HG02973 (cell line): Measurements from ENCODE around the gene SLIT1.

ENCODE experiments used
- ATAC-seq: cut with Tn5 transposase; IDR thresholded peaks from one replicate; pipeline ENCODE4 v1.9.1; 2021; ENCODE audit warnings: moderate library complexity; ENCODE audit not compliant: unreplicated experiment

The SLIT1 gene

DNA sequence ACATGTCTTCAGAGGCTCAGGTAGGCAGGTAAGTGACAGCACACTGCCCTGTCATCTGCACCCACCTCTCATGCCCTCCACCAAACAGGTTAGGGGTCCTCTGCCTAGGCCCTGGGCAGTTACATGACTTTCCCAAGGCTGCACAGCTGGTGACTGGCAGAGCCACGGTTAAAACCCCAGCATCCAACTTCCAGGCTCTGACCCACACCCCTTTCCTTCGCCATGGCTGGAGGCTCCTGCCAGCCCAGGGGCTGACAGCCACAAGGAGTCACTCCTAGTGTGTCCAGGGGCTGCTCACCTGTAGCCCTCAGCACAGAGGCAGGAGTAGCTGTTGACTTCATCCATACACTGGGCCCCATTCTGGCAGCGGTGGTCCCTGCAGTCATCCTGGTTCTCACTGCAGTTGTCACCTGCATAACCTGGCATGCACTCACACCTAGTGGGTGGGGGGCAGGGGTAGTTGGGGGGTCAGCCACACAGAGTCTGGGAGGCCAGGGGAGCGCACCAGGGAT lies 175.0 kb downstream of the SLIT1 start:
- ATAC-seq = no peak

- ATAC-seq = no peak
These were observed 178.3 kb downstream of the SLIT1 start for GRCh38 chr10:97007417-97007816.

DNA sequence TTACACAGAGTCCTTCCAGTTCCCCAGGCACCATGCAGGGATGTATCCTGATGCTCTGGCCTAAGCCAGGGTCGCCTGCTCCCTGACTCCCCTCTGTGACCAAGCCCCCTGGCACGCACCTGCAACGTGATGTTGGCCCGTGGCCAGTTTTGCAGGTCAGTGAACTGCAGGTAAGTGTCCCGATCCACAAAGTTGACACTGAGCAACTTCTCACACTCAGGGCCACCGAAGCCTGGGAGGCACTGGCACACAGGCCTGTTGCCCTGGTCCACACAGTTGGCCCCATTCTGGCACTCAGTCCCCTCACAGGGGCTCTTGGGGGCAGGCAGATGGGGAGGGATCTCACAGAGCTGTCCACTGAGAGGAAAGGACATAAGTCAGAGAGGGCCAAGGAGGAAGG lies 179.4 kb downstream of the SLIT1 start:
- ATAC-seq = no peak

- ATAC-seq = no peak
These were observed 180.4 kb downstream of the SLIT1 start for GRCh38 chr10:97005349-97005748.

DNA sequence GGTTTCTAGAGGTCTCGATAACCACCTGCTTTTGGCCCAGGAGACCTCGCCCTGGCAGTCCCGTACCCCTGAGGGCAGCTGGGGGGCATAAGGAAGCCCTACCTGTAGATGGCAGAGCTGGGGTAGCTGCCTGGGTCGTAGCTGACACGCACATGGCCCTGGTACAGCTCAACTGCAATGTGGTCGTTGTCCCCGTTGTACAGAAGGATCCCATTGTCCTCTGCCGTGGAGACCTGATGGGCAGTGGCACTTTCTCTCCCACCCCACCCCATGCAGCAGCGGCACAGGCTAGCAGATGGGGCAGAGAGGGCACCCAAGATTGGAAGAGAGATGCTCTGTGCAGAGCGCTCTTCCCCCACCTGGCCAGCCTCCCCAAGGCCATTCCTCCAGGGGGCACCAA lies 181.2 kb downstream of the SLIT1 start:
- ATAC-seq = no peak

DNA sequence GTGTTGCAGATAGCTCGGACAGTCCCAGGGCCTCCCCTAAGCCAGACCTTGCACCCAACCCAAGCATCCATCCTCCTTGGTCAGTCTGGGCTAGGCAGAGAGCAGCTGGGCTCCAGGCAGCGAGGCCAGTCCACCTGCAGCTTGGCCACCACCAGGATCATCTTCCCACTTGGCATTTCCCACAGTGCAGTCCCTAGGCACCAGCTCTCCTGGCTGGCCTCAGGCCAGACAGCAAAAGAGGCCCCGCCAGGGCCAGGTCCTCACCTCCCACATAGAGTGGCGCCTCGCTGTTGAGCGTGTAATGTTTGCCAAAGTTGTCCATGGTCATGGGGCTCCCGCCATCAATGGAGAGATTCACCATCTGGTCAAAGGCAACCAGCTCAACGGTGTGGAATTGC lies 182.0 kb downstream of the SLIT1 start:
- ATAC-seq = no peak

- ATAC-seq = no peak
These were observed 182.5 kb downstream of the SLIT1 start for GRCh38 chr10:97003151-97003803.

DNA sequence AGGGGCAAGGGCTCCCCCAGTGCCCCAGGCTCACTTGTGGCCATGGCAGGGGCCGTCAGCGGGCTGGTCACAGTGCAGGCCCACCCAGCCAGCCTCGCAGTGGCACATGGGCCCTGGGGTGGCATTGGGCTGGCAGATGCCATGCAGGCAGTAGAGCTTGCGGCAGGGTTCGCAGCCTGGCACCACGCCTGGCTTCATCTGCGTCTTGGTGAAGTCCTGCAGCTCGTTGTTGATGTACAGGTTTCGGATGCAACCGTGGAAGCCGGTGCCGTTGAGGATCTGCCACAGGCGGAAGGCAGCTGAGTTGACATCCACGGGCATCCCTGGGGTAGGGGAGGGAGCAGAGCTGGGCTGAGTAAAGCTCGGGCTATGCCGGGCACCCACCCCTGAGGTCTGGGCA lies 183.1 kb downstream of the SLIT1 start:
- ATAC-seq = no peak

- no peak for ATAC-seq
These were observed 184.4 kb downstream of the SLIT1 start for GRCh38 chr10:97001183-97001991.

DNA sequence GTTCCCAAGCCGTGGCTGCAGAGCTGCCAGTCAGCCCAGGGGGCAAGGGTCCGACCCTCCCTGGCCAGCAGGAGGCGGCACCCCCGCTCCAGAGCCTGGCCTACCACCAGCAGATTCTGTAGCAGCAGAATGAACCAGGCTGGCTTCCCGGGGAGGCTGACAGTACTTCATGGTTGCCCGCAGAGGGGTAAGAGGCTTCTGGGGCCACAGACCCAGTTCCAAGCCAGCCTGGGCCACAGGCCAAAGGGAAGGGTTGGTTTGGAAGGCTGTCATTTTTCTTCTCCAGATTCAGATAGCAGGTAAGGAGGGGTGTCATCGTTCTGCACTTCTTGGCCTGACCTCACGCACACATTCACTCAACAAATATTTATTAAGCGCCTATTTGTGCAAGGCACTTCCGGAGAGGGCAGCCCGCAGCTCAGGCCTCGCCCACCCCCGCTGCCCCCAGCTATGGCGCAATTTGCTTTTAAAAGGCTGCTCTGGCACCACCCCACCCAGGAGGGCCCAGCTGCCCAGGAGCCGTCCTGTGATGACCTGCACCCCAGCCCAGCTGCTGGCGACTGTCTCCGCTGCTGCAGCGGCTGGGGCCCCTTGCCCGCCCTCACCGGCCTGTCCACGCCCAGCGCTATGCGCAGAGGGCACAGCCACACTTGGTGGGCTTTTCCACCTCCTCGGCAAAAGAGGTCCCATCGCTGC lies 185.1 kb downstream of the SLIT1 start:
- ATAC-seq = no peak

- ATAC-seq = no peak
These were observed 185.8 kb downstream of the SLIT1 start for GRCh38 chr10:96999987-97000386.

- no peak for ATAC-seq
These were observed 186.4 kb downstream of the SLIT1 start for GRCh38 chr10:96999337-96999736.

DNA sequence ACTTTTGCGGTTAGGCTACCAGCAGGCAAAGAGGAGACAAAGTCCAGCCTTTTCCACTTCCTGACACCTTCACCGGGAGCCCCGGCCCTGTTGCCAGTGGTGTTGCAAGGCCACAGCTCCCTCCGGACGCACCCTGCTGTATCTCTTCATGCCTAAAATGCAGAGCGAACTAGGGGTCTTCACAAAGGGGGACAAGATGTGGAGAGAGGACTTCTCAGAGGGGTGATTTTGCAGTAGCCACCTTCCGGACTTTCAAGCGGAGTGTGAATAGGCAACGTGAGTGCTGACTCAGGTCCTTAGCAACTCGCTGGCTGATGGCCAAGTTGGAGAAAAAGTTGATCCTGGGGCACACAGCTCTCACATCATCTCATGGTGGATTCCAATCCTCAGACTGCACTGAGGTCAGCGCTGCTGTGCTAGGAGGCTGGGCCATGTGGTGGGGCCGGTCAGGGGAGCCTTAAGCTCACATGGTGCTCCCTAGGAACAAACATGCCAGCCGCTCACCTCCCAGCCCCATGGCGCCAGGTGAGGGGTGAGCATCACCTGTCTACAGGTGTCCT lies 187.3 kb downstream of the SLIT1 start:
- no peak for ATAC-seq

DNA sequence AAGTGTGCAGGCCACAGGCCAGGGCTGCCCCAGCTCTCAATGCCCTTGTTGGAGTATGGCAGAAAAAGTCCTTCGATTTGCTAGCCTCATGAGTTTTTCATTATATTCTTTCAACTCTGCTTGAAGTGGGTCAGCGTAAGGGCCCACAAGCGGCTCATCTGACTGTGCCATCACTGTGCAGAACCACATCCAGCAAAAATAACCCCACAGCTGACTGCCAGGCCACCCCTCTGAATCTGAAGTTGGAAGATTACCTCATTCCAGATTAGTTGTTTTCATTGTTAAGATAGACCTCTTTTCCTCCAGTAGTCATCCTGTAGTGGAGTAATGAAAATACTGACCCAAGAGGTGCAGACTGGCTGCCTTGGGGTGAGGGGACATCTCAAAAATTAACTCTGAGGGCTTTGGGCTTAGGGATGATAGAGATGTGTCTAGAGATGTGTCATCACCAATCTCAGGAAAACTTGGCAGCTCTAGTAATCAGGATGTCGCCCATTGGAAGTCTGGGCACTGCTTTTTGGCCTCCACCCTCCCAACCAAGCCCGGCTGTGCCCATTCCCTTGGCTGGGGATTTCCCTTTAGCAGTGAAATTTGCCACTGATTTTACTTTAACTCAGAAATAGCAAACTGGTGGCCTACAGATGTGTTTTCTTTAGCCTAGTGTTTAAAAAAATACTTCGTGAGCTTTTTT lies 189.3 kb downstream of the SLIT1 start:
- ATAC-seq = no peak

GRCh38 chr10:96995851-96996250 lies 189.9 kb downstream of the SLIT1 start:
- no peak for ATAC-seq

DNA sequence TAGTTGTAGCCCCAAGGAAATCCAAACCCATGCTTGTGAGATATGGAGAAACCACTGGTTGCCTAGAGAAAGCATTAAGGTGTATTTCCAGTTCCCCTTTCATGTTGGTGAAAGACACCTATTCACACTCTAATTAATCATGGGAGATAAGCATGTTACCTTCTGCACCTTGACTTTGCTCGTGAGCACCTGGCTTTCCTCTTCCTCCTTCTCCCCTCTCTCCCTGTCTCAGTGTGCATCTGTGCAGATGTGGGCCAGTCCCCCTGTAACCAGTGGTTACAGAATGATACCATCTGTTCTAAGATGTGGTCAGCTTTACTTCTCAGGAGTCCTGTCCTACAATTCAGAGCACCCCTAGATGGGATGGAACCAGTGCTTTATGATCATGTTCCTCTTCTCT lies 193.0 kb downstream of the SLIT1 start:
- ATAC-seq = peak; percentile 52

- peak; percentile 40 for ATAC-seq
These were observed 194.4 kb downstream of the SLIT1 start for GRCh38 chr10:96991313-96991841.

GRCh38 chr10:96988426-96988825 lies 197.3 kb downstream of the SLIT1 start:
- no peak for ATAC-seq

DNA sequence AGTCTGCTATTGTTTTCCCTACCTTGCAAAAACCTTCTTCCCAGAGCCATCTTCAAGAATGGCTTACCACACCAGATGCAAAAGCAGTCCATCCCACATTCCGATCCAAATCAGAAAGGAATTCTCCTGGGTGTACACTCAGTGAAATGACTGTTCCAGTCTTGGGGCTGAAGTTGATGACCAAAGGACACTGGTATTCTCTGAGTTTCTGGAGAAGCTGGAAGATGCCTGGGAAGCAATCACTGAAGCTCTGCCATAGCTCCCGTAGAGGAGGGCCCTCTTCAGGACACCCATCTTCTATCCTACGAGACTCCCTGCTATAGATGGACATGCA lies 197.9 kb downstream of the SLIT1 start:
- no peak for ATAC-seq

- no peak for ATAC-seq
These were observed 198.5 kb downstream of the SLIT1 start for GRCh38 chr10:96987141-96987841.
